LHCN-M2 (cell line): ENCODE data around the gene IER3. TPM values are rescaled to one million over a fixed set of nuclear protein-coding genes. Genes with fewer than 3 reads are reported as not detected.
A peak's percentile ranks its signal among the peaks of the same experiment; 100 is the strongest.

Source experiments
- DNase-seq: peaks from one replicate; pipeline ENCODE4 v3.0.0-alpha.2; 2012; ENCODE audit warnings: low read depth
- total RNA-seq: library from RNA; depleted of rRNA; stranded (reverse); fragments of >200 nt; gene quantifications from 2 replicates; pipeline ENCODE4 v1.2.3, GENCODE V29; 2014

The IER3 gene
- total RNA-seq, 1 experiment from 2014 or later, result 51.0 TPM

DNA sequence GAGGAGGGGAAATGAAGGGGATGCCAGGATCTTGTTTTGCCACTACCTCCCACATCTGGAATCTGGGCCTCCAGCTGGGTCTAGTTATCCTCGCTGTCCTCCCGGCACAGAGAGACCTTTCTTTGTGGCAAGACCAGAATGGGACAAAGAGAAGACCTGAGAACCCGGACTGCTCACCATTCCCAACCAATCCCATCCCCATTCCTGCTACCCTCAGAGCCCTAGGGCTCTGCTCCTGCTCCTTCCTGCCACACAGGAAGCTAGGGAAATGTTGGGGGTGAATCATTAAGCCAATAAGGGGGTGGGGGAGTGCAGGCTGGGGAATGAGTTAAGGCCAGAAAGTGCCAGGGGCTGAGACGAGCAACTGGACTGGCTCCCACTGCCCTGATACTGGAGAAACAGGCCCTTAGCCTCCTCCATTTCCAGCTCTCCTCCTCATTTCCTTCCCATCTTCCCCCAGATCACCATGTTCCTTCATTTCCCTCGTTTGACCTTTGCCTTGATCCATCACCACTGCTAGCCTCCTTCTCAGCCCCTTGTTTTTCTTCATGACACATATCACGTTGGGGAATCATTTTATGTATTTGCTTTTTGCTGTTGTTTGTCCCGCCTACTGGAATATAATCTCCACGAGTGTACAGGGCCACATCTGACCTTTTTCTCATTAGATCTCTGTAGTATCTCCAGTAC, 4.6 kb upstream of the IER3 start:
- DNase-seq, result peak; percentile 72

DNA sequence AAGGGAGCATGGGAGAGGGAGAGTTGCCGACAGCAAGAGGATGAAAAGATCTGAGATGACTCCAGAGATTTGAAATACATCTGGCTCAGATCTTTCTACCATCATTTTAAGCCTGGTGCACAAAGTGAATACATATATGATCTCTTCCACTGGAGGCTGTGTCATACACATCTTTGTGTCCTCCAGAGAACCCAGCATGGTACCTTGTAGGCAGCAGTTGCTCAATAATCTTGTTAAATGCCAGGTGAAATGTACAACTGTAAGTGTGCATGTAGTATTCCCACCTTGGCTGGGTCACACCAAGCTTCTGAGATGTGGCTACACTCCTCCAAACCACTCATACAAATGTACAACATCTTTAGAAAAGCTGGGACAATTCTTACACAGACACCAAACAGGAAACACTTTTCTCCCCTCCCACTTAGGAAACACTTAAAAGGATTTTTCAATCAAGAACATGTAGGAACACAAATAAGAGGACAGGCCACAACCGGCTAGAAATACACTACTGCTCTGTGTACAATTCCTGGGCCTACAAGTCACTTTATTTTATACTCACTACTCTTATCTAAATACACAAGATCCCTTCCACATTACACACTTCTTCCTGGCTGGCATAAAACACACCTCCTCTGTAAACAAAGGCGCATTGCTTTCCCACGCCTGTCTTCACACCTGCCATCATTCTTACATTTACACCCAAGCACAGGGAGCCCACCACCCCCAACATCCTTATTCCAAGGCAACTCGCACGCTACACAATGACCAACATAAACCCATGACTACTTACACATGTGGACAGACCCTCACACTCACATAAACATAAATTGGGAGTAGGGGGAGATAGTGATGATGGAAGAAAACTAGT, 3.8 kb upstream of the IER3 start:
- no peak for DNase-seq

DNA sequence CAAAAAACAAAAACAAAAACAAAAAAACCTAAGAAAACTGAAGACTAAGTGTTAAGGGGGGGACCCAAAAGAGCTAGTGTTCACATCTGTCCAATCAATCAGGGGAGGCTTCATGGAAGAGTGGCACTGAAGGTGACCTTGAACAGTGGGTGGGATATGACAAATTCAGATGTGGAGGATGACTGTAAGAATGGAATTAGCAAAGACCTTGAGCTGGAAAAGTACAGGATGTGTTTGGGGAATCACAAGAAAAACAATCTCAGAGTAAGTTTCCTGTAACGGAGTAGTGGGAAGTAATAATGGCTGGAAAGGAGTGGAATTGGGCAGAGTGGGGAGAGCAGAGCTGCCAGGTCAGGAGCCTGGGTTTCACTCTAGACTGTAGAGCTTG, 2.9 kb upstream of the IER3 start:
- peak; percentile 63 for DNase-seq

DNA sequence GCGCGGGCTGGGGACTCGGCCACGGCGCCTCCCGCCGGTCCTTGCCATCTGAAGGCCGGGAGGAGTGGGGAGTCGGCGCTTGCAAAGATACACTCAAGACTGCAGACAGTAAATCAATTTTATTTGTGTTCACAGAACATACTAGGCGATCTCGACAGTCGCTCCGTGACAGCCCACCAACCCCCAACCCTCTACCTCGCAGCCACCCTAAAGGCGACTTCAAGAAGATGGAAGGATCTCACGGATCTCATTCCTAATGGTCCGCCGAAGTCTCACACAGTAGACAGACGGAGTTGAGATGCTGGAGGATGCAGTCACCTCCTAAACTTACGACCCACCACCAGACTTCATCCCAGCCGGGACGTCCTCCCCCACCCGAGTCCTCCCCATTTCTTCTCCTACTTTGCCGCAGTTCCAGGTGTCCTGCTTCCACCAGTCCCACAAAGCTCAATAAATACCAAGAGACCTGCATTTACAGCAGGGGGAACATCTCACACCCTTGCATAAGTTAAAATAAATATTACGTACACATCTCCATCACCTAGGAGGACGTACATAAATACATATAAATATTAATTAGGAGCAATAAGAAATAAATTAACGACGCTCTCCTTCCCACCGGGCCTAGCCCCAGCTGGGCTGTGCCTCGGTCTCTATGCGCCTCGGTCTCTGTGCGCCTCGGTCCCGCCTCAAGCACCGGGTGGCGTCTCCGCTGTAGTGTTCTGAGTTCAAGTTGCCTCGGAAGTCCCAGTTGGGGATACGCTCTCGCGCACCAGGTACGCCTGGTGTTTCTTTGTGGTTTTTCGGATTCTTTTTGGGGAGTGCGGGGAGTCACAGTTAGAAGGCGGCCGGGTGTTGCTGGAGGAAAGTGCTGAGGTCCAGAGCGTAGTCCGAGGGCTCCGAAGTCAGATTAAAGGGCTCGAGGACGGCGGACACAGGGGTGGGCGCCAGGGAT, 971 bp downstream of the IER3 start:
- no peak for DNase-seq

DNA sequence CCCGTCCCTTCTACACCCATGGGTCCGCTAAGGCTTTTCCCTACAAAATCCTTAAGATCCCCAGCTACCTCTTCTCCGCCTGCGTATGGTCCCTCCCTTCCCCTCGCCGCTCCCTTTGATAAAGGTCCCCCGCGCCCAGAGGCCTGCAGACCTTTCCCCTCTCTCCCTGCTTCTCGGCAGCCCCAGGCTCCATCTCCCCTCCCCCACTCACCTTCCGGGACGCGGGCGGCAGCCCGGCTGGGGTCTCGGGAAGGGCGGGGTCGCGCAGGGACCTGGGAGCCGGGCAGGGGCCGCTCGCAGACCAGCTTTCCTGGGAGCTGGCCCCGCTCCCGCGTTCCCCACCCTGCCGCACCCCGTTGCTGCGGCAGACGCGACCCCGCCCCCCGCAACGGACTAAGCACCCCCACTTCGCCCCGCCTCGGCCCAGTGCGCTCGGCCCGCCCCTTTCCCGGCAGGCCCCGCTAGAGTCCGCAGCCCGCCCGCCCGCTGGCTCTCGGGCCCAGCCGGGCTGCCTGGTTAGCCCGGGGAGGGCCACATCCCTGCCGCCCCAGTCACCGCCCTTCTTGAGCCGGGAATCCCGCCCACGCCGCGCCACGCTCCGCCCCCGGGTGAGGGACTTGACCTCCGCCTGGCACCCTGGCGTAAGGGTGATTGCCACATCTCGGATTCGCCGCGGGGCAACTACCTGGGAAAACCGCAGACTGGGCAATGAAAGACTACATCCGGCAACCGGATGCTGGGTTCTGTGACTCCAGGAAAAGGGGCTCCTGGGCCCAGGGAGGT, 1.8 kb downstream of the IER3 start, which contains the start of gene FLOT1:
TSS of gene FLOT1 (minus strand) at position 372 of the 783 bp plus-strand sequence. CDS start 498 bp downstream, outside the sequence.
- DNase-seq, result peak; percentile 98

DNA sequence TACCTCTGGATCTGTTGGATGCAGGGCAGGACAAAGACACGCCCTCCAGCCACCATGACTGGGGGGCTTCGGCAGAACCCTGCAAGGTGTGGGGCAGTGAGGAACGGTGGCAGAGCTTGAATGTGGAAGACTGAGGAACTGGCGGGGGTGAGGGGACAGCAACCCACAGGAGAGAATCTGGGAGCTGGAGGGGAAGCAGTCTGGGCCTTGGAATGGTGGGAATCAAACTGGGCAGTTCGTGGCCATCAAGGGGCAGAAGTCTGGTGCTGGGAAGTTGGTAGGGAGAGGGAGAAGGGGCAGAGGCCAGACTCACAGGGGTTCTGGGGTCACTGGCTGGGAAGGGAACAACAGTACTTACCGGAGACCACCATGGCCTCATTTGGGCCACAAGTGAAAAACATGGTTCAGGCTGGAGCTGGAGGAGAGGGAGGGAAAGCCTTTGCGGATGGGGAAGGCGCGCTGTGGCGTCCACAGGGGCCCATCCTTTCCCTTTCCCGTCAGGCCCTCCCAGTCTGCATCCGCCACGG, 2.5 kb downstream of the IER3 start:
- DNase-seq, result no peak

DNA sequence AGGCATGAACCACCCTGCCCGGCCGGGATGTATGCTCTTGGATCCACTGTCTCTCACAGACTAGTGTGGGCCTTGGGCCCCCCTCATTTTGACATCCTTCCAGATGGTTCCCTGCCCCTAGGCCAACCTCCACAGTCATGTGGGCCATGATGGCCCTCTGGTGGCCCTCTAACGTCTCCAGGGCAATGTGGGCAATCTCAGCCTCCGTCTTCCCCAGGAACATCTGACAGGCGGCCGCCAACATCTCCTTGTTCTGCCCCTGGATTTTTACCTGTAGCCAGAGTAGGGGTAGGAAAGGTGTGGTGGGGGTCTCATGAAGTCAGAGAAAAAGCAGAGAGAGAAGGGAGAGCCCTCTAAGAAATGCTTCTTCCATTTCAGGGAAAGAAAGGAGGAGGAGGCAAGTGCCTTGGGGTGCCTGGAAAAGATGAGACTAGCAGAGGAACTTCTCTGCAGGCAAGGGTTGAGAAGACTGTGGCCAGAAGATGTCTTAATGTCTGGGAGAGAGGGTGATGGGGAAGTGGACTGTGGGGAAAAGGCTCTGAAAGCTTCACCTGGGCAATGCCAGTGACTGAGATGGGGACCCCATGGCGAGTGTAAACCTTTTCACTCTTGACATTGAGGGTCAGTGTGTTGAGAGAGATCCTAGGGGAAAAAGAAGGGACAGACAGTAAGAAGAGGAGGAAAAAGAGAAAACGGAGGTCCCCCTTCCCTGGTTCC, 3.1 kb downstream of the IER3 start:
- no peak for DNase-seq

DNA sequence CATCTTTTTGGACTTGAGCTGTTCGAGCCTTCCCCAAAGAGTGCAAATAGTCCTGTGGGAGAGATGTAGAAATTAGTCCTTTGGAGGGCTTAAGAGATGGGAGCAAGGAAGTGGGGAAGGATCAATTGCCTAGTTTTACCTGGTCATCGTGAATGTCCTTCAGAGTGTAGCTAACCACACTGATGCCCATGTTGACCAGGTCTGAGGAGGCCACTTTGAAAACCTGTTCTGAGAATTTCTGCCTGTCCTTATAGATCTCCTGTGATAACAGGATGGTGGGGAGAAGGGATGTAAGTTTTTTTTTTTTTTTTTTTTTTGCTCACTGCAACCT, 3.8 kb downstream of the IER3 start:
- DNase-seq, result no peak

DNA sequence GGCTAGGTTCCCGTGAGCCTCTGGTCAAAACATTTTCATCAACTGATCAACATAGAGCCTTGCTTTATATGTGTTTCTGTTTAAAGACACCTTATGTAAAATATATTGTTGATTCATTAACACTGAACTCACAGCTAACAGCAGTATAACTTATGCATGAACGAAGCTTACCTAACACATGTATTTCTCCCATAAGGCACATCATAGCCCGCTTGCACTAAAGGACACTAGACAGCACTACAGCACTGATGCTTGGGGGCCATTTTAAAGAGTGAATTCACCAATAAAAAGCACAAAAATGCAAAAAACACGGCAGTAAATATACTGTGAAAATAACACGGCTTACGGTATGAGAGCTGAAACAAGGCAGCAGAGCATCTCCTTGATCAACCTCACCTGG, 5.8 kb downstream of the IER3 start:
- DNase-seq, result no peak

DNA sequence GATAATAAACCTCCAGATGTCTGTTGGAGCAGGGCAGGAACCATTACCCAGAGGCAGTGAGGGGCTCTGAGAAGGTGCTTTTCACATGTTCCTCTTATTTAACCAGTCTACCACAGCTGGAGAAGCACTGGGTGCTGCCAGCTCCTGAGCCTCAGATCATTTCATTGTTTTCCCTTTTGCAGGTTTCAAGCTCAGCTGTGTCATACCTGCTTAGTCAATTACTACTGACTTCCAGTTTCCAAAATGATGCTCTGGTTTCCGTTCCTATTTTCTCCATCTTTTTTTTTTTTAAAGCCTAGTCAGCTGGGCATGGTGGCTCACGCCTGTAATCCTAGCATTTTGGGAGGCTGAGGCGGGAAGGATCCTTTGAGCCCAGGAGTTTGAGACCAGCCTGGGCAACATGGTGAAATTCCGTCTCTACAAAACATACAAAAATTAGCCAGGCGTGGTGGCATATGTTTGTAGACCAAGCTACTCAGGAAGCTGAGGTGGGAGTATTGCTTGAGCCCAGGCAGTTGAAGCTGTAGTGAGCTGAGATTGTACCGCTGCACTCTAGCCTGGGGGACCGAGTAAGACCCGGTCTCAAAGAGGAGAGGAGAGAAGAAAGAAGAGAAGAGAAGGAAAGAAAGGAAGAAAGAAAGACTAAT, 8.6 kb downstream of the IER3 start:
- no peak for DNase-seq

DNA sequence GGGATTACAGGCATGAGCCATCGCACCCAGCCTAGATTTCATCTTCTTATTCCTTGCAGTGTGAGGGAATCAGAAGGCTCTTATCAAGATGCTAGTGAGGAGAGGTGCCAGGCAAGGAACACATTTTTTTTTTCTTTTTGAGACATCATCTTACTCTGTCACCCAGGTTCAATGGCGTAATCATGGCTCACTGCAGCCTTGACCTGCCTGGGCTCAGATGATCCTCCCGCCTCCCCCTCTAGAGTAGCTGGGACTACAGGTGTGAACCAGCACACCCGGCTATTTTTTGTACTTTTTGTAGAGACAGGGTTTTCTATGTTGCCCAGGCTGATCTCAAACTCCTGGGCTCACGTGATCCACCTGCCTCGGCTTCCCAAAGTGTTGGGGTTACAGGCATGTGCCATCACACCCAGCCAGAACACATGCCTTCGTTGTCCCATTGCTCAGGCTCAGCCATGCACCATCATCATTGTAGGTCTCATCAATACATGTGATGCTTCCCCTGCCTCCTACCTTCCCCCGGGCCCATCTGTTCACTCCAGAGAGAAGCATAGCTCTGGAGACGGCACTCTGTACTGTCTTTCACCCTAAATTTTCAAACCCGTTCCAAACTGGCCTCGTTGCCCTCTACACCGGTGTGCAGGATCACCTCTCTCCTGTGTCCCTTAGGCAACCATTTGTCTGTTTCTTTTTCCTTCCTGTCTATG, 12.0 kb downstream of the IER3 start:
- DNase-seq, result no peak

DNA sequence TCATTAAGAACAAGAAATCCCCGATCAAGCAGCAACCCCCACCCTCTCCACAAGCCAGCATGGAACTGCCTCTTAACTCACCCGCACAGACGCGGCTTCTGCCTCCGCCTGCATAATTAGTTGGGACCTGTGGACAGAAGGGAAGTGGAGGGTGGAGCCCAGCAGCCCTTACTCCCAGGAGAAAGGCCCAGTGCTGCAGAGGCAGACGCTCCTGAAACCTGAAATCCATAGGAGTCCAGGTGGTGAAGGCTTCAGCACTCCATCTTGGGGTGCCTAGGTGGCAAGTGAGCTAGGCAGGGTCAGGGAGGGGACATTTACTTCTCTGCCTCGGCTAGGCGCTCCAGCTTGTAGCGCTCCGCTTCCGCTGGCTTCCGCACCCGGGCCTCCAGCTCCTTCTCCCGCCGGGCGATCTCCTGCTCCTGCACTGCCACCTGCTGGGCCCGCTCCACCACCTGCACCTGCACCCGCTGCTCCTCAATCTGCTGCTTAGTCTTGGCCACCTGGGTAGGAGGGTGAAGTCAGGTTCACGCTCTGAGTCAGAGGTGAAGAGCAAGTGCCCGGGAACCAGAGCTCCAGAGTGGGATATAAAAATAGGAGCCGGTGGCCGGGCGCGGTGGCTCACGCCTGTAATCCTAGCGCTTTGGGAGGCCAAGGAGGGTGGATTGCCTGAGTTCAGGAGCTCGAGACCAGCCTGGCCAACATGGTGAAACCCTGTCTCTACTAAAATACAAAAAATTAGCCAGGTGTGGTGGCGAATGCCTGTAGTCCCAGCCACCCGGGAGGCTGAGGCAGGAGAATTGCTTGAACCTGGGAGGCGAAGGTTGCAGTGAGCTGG, 13.5 kb downstream of the IER3 start:
- no peak for DNase-seq

DNA sequence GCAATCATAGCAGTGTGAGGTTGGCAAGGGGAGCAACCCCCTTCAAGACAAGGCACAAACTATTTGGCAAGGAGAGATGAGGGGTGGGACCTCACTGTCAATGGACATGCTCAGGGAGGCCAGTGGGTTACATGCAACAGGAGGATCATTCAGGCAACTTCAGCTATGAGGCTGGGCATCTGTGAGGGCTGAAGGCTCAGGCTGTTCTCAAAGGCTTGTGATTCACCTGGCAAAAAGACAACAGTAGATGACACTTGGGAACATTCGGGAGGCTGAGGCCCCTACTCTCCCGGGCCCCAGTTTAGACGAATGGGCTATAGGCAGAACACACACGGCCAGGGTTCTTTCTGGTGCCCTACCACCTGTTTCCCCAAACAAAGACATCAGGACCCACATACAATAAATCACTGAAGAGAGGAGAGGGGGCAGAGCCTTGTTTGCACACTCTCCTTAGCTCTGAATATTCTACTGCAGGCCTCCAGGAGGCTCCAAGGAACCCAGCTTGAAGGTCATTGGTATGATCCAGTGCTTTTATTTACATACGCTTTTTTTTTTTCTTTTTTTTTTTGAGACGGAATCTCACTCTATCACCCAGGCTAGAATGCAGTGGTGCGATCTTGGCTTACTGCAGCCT, 16.3 kb downstream of the IER3 start:
- DNase-seq, result peak; percentile 71

DNA sequence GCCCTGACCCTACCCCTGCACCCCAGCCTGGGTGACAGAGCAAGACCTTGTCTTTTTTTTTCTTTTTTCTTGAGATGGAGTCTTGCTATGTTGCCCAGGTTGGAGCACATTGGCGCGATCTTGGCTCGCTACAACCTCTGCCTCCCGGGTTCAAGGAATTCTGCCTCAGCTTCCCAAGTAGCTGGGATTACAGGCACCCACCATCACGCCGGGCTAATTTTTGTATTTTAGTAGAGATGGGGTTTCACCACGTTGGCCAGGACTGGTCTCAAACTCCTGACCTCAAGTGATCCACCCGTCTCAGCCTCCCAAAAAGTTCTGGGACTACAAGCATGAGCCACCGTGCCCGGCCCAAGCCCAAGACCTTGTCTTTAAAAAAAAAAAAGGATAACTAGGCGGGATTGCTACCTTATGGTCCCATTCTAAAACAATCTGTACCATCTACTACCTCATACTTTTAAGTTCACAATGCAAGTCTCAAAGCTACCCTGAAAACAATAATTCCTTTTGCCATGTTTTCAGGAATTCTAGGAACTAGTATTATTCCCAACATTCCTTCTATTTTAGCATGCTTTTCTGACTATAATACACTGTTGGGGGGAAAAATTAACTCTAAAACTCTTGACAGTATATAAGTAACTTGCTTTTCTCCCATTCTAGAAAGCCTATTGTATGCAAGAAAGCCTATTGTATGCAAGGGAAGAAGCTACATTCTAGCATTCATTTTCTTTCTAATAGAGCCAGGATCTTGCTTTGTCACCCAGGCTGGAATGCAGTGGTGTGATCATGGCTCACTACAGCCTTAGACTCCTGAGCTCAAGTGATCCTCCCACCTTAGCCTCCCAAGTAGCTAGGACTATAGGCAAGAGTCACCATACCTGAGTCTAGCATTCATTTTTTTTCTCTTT, 17.6 kb downstream of the IER3 start:
- no peak for DNase-seq

DNA sequence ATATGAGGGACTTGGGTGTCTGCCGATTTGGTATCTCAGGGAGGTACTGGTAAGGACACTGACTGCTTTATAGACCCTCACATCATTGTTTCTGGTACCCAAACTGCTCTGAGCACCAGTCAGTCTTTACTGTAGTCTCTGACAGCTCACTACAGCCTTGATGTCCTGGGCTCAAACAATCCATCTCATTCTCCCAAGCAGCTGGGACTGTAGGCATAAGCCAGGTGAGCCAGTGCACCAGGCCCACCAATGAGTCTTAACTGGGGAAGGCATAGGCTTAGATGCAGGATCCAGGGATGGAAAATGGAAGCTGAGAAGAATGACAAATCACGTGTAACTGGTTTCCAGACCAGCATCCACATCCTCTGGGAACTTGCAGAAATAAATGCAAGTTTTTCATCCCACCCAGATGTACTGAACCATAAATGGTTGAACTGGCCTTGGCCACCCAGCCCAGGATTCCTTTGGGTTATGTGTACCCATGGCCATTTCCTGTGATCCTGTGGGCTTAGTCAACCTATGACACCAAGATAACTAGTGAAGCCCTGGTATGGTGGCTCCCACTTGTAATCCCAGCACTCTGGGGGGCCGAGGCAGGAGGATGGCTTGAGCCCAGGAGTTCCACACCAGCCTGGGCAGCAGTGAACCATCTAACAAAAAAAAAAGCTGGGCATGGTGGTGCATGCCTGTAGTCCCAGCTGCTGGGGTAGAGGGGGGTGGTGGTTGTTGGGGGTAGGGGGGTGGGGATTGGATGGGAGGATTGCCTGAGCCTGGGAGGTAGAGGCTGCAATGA, 18.4 kb downstream of the IER3 start:
- DNase-seq, result peak; percentile 79
